HepG2 (cell line): ENCODE data around the gene CNIH3.
"Not testable (repeated sequence)": the region's sequence is repeated elsewhere in the genome, so short reads cannot be mapped to it uniquely, and the experiment has no call there.

Experiments used
- GABPA ChIP-seq, 2 experiments: IDR thresholded peaks; 2 replicates each; pipeline ENCODE4 v1.6.1; 2011 to 2016; ENCODE audit warnings: low read depth in 2 of 2, low read length in 1 of 2, missing biosample characterization in 1 of 2, missing genetic modification characterization in 1 of 2
- NFKB2 ChIP-seq: sonication (generic); formaldehyde crosslinking; IDR thresholded peaks from 2 replicates; pipeline ENCODE4 v1.4.0; 2020; ENCODE audit warnings: missing genetic modification reagents, borderline replicate concordance
- RORA ChIP-seq: sonication (generic); formaldehyde crosslinking; IDR thresholded peaks from 2 replicates; pipeline ENCODE4 v1.5.0; 2020; ENCODE audit warnings: mild to moderate bottlenecking, missing genetic modification reagents, moderate library complexity
- TF ChIP-seq, protein P1 (sequence below): IDR thresholded peaks from 2 replicates; pipeline ENCODE4 v1.6.1; 2016; ENCODE audit warnings: control low read depth

DNA sequence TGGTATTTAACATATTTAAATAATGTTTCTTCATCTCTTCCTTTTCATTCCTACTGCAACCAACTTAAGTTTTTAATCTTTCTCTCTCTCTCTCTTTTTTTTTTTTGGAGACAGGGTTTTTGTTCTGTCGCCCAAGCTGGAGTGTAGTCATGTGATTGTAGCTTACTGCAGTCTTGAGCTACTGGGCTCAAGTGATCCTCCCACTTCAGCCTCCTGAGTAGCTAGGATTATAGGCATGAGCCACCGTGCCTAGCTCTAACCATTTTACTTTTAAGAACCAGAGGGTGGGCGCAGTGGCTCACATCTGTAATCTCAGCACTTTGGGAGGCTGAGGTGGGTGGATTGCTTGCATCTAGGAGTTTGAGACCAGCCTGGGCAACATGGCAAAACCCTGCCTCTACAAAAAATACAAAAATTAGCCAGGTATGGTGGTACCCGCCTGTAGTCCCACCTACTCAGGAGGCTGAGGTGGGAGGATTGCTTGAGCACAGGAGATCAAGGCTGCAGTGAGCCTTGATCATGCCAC lies 95.2 kb downstream of the CNIH3 start:
- not testable (repeated sequence) for TF ChIP-seq GABPA (IDR thresholded peaks at IDR 0.05; ENCODE audit: low read depth, low read length); GABPA (CRISPR knock-in tag; IDR thresholded peaks at IDR 0.05; ENCODE audit: low read depth); RORA; NFKB2 (CRISPR knock-in tag)
- TF ChIP-seq, protein P1, sequence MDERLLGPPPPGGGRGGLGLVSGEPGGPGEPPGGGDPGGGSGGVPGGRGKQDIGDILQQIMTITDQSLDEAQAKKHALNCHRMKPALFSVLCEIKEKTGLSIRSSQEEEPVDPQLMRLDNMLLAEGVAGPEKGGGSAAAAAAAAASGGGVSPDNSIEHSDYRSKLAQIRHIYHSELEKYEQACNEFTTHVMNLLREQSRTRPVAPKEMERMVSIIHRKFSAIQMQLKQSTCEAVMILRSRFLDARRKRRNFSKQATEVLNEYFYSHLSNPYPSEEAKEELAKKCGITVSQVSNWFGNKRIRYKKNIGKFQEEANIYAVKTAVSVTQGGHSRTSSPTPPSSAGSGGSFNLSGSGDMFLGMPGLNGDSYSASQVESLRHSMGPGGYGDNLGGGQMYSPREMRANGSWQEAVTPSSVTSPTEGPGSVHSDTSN (CRISPR knock-in tag) = not testable (repeated sequence)
